ENCODE measurements around the gene IRF9.

IRF9 gene

GRCh38 chr14:24178399-24179178, 17.5 kb downstream of the IRF9 start:
- Mint-ChIP-seq H3K4me3 (no peak overlapping the region), H3K27me3 (ENCODE audit: low read depth, poor library complexity) (no peaks in the 10 kb centered on the region), H3K27ac (peak overlapping the region; percentile 75), H3K36me3 (ENCODE audit: low read depth) (peaks cover 34% of the 10 kb centered on the region), H3K4me1 (peaks cover 21% of the 10 kb centered on the region), H3K9me3 (no peaks in the 10 kb centered on the region)
- TF ChIP-seq CTCF (IDR thresholded peaks at IDR 0.05), result no peak
- DNase-seq, result no peak

GRCh38 chr14:24179294-24179960, 18.4 kb downstream of the IRF9 start:
- H3K36me3 Mint-ChIP-seq (ENCODE audit: low read depth), result peaks cover 29% of the 10 kb centered on the region
- DNase-seq, result no peak
- no peak for TF ChIP-seq CTCF (IDR thresholded peaks at IDR 0.05)
- H3K27ac Mint-ChIP-seq, result peak overlapping the region; percentile 93
- no peak overlapping the region for H3K4me3 Mint-ChIP-seq
- no peaks in the 10 kb centered on the region for H3K27me3 Mint-ChIP-seq (ENCODE audit: low read depth, poor library complexity)
- H3K9me3 Mint-ChIP-seq, result no peaks in the 10 kb centered on the region
- H3K4me1 Mint-ChIP-seq, result peaks cover 16% of the 10 kb centered on the region

GRCh38 chr14:24179961-24180796, 19.1 kb downstream of the IRF9 start:
- peaks cover 22% of the 10 kb centered on the region for H3K36me3 Mint-ChIP-seq (ENCODE audit: low read depth)
- H3K27ac Mint-ChIP-seq, result peak overlapping the region; percentile 93
- no peak for DNase-seq
- no peak for TF ChIP-seq CTCF (IDR thresholded peaks at IDR 0.05)
- H3K27me3 Mint-ChIP-seq (ENCODE audit: low read depth, poor library complexity), result no peaks in the 10 kb centered on the region
- H3K9me3 Mint-ChIP-seq, result no peaks in the 10 kb centered on the region
- peaks cover 9% of the 10 kb centered on the region for H3K4me1 Mint-ChIP-seq
- no peak overlapping the region for H3K4me3 Mint-ChIP-seq

GRCh38 chr14:24181371-24182077, 20.5 kb downstream of the IRF9 start:
- no peak for TF ChIP-seq CTCF (IDR thresholded peaks at IDR 0.05)
- Mint-ChIP-seq H3K4me1 (peaks cover 8% of the 10 kb centered on the region), H3K27me3 (ENCODE audit: low read depth, poor library complexity) (peaks cover 2% of the 10 kb centered on the region), H3K36me3 (ENCODE audit: low read depth) (peaks cover 27% of the 10 kb centered on the region), H3K9me3 (no peaks in the 10 kb centered on the region), H3K4me3 (no peak overlapping the region), H3K27ac (peak overlapping the region; percentile 97)
- DNase-seq, result no peak

GRCh38 chr14:24182110-24182882, 21.2 kb downstream of the IRF9 start:
- peaks cover 22% of the 10 kb centered on the region for H3K36me3 Mint-ChIP-seq (ENCODE audit: low read depth)
- no peak overlapping the region for H3K4me3 Mint-ChIP-seq
- no peak for TF ChIP-seq CTCF (IDR thresholded peaks at IDR 0.05)
- DNase-seq, result no peak
- H3K9me3 Mint-ChIP-seq, result no peaks in the 10 kb centered on the region
- H3K4me1 Mint-ChIP-seq, result peaks cover 13% of the 10 kb centered on the region
- peak overlapping the region; percentile 97 for H3K27ac Mint-ChIP-seq
- peaks cover 2% of the 10 kb centered on the region for H3K27me3 Mint-ChIP-seq (ENCODE audit: low read depth, poor library complexity)
